Transverse colon (tissue), 4 donors: ENCODE results near the gene BNIP1.

ENCODE experiments used
- CTCF ChIP-seq, 5 experiments: fragments of 200-600 bp in 3 of 5; fragments of 450-650 bp in 2 of 5; sonication (generic) in 3 of 5; IDR thresholded peaks; 1 replicate in 2 of 5; 2 replicates in 3 of 5; pipeline ENCODE4 v1.5.1; 2016 to 2017; ENCODE audit warnings: antibody characterized with exemption in 5 of 5, inconsistent platforms in 3 of 5, mild to moderate bottlenecking in 2 of 5, moderate library complexity in 1 of 5
- POLR2A ChIP-seq: fragments of 450-650 bp; IDR thresholded peaks from one replicate; pipeline ENCODE4 v1.6.1; 2016; ENCODE audit warnings: antibody characterized with exemption, mild to moderate bottlenecking, moderate library complexity
- POLR2AphosphoS5 ChIP-seq, 3 donors: sonication (generic); formaldehyde crosslinking; IDR thresholded peaks; one replicate each; pipeline ENCODE4 v1.6.1; 2016; ENCODE audit warnings: antibody characterized with exemption in 3 of 3

DNA sequence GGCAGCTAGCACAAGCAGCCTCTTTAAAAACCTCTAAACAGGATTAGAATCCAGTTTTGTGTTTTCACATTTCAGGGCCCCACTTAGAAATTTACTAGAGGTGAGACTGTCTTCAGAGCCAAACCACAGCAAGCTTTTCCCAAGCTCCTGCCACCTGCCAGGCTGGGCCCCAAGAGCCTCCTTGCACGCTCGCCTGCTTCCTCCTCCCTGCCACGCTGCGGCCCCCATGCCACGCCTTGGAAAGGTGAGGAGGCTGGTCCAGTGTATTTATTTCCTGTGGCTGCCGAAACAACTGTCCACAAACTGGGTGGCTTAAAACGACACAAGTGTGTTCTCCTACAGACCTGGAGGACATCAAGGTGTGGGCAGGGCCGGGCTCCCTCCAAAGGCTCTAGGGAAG is 47.2 kb downstream of the BNIP1 start:
- TF ChIP-seq CTCF (IDR thresholded peaks at IDR 0.05) (no peak), POLR2AphosphoS5 (IDR thresholded peaks at IDR 0.05) (no peak), POLR2A (no peak)
